ENCODE results near the gene MINDY3.

The MINDY3 gene

GRCh38 chr10:15729890-15730289, 130.4 kb downstream of the MINDY3 start:
- DNase-seq, result no peak

All from CD4-positive, alpha-beta T cell treated with Interleukin-6 for 4 hours (primary cell).